Islet of Langerhans (tissue), 1 donor: ENCODE measurements around the gene RAD9A.

Experiments
- FAIRE-seq: peaks from one replicate; lab custom pipeline; 2011; peaks lifted over from hg19 to GRCh38; lab: Jason Lieb, UNC

The RAD9A gene

DNA sequence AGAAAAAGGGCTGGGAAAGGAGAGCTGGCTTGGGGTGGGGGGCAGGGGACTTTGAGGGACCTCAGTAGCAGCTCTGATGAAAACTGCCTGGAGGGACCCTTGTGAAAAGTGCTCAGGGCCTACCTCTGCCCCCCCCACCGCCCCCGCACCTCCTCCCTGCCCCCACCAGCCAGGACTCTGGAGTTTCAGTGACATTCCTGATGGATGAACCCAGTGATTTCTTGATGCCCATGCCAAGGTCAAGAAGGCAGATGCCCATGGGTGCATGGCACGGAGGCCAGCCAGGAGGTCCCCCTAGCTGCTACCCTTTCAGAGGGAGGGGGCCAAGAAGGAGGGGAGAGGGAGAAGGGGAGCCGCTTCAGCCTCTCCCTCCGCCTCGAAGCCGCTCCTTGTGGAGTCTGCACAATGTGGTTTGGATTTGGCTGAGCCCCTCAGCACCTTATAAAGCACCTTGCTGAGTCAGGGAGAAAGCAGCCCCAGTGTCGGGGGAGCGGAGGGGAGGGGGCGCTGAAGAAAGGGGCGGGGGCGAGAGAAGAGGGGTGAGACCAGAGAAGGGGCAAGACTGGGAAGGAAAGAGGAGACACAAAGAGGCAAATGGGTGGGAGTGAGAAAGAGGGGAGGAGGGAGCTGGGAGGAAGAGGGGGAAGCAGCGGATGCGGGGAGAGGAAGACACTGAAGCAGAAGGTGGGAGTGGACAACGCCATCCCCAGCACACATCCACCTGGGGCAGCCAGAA lies 16.3 kb upstream of the RAD9A start:
- no peak for FAIRE-seq

GRCh38 chr11:67376063-67376820 lies 15.5 kb upstream of the RAD9A start:
- no peak for FAIRE-seq

- FAIRE-seq = no peak
Measured at GRCh38 chr11:67376873-67377808, 14.6 kb upstream of the RAD9A start.

DNA sequence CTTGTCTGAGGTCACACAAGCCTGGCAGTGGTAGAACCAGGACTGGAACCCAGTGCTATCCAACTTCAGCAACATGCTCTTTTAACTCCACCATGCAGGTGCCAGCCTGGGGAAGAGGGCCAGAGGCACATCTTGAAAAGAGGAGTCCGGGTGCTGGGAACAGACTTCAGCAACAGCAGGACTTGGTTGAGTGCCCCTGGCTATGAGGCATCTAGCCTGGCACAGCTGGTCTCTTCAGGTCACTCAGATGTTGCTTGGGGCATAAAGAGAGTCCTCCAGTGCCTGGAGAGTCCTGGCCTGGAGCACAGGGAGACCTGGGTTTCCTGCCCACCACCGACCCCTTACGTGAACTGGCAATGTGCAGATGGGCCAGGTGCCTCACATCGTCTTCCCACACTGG lies 13.2 kb upstream of the RAD9A start:
- FAIRE-seq = no peak

DNA sequence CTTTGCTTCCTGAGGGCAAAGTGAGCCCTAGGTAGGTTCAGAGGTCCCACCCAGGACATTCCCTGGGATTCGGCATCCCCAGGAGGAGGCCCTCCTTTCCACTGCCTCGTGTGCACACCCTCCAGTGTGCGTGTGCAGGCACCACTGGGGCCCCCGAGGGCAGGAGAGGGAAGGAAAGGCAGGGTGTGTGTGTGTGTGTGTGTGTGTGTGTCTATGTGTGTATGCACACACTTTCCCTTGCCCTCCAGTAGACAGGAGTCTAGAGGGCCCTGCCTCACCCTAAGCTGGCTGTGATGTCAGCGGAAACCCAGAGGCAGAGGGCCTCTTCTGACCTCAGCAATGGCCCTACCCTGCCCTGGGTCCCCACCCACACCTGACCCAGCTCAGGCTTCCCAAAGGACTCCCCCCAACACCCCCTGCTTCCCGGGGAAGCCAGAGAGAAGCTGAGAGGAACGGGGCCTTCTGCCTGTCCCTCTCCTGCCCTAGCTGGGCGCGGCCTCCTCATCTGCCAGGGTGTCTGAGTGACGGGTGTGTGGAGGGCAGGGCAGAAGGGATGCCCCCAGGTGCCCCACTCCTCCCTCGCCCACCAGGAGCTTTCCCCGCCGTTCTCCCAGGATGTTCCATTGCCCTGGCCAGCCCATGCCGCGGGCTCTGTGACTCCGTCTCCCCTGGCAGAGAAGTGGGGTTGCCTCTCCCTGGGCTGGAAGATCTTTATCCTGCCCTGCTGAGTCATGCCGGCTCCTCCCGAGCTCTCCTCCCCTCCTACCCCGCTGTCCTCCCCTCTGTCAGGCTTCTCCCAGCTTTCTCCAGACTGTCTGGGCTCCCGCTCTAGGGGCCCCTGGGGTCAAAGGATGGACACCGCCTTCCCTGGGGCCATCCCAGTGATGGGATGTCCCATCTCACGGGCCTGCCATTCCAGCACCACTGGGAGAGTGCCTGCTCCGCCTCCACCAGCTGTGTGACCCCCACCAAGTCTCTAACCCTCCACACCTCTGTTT lies 12.4 kb upstream of the RAD9A start:
- no peak for FAIRE-seq

DNA sequence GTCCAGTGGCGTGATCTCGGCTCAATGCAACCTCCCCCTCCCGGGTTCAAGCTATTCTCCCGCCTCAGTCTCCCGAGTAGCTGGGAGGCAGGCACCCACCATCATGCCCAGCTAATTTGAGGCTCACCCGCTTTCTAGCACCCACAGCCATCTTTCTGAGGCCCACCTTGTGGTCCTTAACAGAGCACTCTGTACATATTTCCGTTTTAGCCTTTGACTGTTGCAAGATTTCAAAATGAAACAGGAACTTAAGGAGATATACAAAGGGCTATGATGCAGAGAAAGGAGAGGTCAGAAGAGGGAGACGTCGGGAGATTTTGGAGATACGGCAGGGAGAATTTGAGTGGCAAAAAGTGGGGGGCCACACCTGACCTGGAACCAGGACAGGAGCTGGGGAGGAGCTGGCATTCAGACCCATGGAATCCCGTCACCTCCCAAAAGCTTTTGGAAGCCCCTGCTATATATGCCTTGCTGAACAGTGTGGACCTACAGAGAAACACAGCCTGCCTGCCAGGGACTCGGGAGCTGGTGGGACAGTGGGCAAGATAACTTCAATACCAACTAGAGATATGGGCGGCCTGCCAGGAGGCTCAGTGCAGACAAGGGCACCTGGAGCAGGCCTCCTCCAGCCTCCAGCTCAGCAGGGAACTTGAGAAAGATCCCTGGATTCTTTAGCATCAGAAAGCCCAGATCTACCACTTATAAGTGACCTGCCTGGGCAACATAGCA lies 10.4 kb upstream of the RAD9A start:
- no peak for FAIRE-seq

DNA sequence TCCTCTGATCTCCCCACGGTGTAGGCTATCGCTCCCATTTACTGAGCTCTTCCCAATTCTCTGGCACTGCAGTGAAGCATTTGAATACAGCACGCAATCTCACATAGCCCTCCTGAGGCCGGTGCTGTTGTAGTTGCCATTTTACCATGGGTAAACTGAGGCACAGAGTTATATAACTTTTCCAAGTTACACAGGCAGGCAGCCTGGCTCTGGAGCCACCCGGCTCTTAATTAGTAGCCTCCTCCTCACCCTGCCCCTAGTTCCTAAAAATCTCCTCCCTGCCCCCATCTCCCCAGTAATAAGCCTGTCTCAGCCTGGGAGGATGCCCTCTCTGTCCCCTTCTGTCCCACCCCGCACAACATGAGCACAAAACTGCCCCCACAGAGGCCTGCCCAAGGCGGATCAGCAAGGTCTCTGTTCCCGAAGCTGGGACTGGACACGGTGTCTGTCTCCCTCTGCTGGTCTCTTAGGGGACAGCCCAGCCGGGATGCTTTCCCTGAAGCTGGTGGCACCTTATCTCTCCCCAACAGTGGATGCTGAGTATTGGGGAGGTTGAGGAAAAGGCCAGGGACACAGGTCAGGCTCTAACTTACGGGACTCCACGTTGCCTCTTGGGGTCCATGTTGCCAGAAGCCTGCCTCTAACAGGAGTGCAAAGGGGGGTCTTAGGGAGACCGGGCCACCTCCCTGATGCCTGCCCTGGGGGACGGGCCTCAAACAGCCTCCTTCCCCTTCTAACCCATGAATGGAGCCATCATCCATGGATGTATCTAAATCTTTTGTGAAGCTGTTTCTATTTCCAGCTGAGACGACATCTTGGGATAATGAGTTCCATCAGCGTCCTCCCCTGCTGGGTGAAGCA lies 9.3 kb upstream of the RAD9A start:
- FAIRE-seq = no peak

- no peak for FAIRE-seq
Measured at GRCh38 chr11:67384851-67385366, 6.9 kb upstream of the RAD9A start.

DNA sequence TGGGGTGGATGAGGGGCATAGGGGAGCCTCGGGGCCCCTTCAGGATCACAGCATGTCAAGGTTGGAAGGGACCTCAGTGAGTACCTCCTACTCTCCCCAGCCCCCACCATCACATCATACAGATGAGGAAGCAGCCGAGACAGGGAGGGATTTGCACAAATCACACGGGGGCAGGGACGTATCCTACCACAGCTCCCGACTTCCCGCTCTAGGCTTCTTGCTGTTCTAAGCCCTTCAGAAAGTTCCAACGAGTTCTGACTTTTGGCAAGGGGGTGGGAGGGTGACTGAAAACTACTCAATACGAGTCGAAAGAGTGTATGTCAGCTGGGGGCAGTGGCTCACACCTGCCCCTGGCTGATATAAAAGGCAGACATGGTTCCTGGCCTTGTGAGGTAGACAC lies 4.7 kb upstream of the RAD9A start:
- no peak for FAIRE-seq

DNA sequence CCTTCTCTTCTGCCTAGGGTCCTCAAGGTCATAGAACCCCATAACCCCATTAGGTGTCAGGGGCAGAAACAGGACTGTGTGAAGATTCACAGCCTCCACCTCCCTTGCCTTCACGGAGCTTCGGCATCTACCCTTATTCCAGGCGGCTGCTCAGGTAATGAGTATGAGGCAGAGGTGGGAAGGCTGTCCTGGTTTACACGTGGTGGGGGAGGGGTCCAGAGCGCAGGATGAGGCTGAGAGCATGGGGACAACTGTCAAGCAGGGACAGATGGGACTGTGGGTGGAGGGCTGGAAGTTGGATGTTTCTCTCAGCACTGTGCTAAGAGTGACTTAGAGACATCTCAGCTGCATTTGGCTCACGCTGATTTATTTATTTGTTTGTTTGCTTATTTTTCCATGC lies 4.3 kb upstream of the RAD9A start:
- no peak for FAIRE-seq

GRCh38 chr11:67389477-67389876 lies 2.3 kb upstream of the RAD9A start:
- FAIRE-seq = no peak

DNA sequence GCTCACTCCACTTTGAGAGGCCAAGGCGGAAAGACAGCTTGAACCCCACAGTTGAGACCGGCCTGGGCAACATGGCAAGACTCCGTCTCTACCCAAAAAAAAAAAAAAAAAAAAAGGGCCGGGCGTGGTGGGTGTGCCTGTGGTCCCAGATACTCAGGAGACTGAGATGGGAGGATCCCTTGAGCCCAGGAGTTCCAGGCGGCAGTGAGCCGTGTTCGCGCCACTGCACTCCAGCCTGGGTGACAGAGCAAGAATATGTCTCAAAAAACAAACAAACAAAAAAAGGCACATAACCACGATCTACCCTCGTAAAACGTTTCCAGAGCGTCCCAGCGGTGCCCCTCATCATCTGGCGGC lies 861 bp upstream of the RAD9A start:
- no peak for FAIRE-seq

DNA sequence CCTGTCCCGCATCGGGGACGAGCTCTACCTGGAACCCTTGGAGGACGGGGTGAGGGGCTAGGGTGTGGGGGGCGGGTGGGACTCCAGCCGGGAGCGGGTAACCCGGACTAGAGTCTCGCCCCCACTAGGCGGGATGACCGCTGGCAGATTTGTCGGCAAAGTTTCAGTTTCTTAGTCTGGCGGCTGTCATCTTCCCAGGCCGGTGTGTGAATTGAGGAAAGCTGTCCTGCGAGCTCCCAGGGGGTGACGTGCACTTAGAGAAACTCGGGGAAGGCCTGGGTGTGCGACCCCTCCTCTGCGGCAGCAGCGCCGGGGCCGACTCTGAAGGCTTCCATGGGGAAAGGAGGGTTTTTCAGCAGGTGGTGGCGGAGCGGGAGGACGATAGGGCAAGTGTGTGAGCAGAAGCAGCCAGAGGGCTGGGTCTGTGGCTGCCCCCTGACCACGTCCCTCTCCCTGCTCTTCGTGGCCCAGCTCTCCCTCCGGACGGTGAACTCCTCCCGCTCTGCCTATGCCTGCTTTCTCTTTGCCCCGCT lies 463 bp downstream of the RAD9A start:
- no peak for FAIRE-seq

DNA sequence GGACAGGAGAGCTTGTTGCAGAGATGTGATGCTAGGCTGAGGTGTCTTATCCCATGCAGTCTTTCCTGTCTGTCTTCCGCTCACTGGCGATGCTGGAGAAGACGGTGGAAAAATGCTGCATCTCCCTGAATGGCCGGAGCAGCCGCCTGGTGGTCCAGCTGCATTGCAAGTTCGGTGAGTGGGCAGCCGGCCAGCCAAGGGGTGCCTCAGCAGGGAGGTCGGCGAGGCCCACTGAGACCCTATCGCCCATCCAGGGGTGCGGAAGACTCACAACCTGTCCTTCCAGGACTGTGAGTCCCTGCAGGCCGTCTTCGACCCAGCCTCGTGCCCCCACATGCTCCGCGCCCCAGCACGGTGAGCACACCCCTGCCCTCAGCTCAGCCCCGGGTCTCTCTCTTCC lies 1.7 kb downstream of the RAD9A start:
- no peak for FAIRE-seq

GRCh38 chr11:67393990-67394389 lies 2.2 kb downstream of the RAD9A start:
- FAIRE-seq = no peak

DNA sequence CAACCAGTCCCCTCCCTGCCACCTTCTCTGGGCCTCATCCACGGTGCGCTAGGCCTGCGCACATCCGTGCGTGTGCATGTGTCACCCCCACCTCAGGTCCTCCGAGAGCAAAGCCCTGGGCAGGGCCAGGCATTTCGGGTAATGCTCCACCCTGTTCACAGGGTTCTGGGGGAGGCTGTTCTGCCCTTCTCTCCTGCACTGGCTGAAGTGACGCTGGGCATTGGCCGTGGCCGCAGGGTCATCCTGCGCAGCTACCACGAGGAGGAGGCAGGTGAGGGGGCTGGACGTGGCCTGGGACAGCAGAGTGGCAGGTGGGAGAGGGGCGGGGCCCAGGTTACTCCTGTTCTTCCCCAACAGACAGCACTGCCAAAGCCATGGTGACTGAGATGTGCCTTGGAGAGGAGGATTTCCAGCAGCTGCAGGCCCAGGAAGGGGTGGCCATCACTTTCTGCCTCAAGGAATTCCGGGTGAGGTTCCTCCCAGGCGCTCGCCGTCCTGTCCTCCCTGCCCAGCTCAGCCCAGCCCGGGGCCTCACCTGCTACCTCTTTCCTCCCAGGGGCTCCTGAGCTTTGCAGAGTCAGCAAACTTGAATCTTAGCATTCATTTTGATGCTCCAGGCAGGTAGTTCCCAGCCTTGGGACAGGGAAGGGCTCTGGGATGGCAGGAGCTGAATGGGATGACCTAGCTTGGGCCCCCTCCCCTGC lies 3.9 kb downstream of the RAD9A start:
- no peak for FAIRE-seq

GRCh38 chr11:67396259-67396581 lies 4.4 kb downstream of the RAD9A start:
- FAIRE-seq = no peak

DNA sequence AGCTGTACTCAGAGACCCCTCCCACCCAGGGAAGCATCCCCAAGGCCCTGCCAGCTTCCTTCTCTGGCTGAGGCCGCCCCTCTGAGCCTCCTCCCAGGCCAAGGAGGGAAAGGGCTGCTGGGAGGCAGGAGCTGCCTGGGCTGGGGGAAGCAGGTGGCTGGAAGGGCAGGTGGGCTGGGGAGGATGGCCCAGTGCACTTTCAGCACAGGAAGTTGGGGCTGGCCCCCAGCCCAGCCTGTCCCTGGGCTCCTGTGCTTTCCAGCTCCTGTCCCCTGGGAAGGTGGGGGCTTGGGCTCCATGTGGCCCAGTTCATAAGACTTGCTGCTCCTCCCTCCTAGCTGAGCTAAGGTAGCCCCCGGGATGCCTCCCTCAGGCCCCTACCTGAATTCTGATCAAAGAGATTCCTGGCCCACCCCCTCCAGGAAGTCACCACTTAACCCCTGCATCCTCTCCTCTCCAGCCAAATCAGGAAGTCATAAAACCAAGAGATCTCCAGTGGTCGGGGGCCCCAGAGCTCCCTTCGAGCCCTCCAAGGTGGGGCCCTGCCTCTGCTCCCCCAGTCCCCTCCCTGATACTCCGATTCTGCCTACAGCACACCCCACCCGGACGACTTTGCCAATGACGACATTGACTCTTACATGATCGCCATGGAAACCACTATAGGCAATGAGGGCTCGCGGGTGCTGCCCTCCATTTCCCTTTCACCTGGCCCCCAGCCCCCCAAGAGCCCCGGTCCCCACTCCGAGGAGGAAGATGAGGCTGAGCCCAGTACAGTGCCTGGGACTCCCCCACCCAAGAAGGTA lies 5.0 kb downstream of the RAD9A start:
- FAIRE-seq = no peak
